GM18858 (cell line): ENCODE measurements around the gene AIF1.

Source experiments
- ATAC-seq: cut with Tn5 transposase; IDR thresholded peaks from one replicate; pipeline ENCODE4 v1.9.1; 2021; ENCODE audit not compliant: unreplicated experiment

Gene AIF1

DNA sequence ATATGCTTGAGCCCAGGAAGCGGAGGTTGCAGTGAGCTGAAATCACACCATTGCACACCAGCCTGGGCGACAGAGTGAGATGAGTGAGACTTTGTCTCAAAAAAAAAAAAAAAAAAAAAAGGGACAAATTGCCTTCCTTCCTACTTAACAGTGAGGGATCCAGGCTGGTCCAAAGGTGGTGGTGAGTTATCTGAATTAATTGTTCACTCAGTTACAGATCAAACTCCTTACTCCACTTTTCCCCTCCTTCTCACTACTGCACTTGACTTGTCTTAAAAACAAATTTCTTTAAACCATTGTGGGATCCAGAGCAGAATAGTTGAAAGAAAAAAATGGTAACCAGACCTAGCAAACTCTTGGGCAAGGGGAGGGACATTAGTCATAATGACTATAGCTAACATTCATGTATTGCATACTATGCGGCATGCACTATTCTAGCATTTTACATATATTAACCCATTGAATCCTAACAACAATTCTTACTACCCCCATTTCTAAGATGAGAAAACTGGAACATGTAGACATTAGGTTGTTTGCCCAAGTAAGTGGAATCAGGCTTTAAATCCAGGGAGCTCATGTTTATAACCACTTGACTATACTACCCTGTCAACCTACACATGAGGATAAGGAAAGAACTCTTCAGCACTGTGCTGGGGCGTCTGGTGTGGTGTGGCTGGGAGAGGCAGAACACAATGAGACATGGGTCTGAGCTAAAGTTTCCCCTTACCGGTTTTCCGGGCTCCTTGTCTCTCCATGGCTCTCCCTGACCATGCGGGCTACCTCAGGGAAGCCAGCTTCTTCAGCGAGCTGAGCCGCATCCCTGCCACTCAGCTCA lies 48.3 kb downstream of the AIF1 start:
- ATAC-seq = no peak

DNA sequence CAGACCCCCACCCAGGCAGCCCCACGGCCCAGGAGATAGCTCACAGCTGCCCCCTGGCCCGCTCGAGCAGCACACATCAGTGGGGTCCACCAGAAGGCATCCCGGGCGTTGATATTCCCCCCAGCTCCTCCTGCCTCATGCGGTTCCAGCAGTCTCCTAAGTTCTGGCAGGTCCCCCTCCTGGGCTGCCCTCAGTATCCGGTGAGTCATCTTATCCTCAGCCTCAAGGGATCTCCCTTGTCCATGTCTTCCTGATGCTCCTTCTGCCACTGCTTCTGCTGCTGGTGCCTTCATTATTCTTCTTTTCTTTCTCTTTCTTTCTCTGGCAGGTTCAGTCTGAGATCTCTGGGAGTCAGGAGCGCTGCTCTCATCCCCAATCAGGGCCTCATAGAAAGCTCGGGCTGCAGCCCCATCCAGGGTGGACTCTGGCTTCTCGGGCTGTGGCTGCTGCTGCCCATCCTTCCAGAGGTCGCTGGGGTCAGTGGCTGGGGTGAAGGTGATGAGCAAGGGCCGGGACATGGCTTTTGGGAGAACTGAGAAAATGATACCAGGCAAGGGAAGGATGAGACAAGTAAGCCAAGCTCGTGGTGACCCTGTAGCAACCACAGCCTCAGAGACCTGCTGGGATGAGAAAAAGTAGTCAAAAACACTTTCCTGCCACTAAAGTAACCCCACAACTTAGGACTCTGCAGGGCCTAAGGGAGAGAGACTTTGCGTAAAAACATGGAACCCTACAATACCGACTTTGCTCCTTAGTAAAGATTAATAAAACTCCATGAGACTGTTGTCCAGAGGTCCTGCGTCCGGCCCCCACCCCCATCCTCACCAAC lies 49.1 kb downstream of the AIF1 start:
- no peak for ATAC-seq

DNA sequence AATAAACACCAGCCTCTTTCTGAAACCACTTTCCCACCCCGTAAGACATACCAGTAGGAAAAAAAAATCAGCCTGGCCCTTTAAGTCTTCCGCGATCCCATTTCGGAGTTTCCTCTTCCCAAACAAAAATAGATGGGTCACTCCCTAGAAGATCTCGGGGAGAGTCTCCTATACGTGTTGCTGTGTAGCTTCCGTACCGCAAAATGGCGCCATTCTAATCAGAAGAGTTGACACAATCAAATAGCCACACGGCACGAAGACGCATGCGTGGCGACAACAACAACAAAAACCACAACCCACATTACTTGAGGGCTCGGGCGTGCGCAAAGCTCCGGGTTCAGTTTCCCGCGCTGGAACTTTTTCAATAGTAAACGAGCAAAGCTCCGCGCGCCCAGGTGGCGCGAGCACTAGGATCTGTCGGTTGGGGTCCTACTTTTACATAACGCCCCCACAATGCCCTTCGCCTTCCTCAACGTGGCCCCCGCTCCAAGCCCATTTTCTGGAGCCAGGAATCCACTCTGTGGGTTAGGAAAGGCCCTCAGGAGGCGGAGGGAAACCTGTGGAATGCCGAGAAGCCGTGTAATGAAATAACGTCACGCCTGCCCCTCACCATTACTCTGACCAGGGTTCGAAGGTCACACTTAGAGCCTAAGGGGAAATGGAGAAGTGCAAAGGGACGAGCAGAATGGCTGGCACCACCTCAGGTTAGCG lies 49.9 kb downstream of the AIF1 start, which contains the start of gene GPANK1:
Gene GPANK1 (minus strand): TSS at position 208 of the 711 bp plus-strand sequence. CDS start 519 bp downstream, outside the sequence.
- ATAC-seq = no peak

DNA sequence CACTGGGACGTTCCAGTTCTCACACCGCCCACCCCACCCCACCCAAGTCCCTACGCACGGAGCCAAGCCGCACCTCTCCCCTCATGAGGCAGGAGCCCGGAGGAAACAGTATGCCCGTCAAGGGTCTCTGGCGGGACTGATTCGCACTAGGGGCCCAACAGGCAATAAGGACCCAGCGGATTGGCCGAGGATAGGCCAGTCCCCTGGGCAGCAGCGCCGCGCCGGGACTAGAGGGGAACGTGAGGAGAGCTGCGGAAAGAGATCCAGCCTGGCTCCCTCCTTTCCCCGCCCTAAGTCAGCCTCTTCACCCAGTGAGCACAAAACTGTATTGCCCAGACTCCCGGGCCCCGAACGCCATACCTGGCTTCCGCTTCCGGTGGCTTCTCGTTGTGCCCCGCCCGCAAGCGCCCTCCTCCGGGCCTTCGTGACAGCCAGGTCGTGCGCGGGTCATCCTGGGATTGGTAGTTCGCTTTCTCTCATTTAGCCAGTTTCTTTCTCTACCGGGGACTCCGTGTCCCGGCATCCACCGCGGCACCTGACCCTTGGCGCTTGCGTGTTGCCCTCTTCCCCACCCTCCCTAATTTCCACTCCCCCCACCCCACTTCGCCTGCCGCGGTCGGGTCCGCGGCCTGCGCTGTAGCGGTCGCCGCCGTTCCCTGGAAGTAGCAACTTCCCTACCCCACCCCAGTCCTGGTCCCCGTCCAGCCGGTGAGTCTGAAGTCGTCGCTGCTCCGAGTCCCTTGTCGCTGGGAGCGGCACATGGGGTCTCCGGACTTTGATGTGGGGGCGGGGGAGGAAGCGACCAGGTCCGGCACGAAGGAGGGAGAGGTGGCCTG lies 50.7 kb downstream of the AIF1 start, which contains the start of gene CSNK2B:
Gene CSNK2B (plus strand): TSS at position 580 of the 836 bp plus-strand sequence. CDS start 752 bp downstream, outside the sequence.
- ATAC-seq = peak; percentile 64

DNA sequence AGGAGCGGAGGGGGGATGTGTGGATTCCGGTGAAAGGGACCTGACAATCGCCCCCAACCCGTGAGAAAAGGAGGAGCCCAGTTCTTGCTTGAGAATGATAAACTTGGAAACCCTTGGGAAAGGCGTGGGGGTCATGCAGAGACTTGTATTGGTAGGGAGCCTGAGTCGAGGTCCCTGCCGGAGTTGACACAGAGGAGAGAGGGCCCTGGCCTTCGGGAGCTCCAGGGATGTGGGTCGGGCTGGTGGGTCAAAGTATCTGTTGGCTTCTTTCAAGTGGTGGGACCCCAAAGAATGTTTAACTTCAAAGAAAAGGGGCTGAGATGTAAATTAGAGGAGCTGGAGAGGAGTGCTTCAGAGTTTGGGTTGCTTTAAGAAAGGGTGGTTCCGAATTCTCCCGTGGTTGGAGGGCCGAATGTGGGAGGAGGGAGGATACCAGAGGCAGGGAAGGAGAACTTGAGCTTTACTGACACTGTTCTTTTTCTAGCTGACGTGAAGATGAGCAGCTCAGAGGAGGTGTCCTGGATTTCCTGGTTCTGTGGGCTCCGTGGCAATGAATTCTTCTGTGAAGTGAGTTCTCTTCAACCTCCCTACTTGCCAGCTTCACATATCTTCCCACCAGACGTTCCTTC lies 51.4 kb downstream of the AIF1 start:
- ATAC-seq = no peak
